ENCODE measurements around the gene RHBDD3. TPM values are rescaled to one million over a fixed set of nuclear protein-coding genes. Genes with fewer than 3 reads are reported as not detected.

Gene RHBDD3
- total RNA-seq, result 47.7 and 48.4 TPM in 2 replicates
- polyA plus RNA-seq (2012), result 37.0 TPM

DNA sequence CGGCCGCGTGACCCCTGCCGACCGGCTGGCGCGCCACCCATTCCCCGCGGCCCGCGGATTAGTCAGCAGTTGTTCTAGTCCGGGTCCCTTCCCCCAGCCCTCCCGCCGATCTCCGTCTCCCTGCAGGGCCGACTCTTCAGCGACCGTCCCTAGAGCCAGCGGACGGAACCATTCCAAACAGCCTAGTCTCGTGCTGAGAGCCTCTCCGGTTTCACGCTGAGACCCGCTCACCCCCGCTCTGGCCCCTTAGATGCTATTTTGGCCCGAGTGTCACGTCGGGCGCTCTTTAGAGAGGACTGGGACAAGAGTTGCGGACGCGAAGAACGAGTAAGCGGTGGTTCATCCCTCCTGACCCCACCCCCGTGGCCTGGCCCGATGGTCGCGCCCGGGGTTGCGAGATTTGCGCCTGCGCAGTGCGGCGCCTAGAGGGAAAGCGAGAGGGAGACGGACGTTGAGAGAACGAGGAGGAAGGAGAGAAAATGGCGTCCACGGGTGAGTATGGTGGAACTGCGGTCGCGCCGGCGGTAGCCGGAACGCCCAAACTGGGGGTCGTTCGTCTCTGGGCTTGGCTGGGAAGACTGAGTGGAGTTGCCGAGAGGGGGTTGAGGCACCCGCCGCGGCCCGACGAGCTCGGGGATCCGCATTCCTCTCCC, at the start of gene RHBDD3, which contains the start of gene EWSR1:
TSS of gene RHBDD3 (minus strand) at position 124 of the 653 bp plus-strand sequence. CDS start 2,355 bp downstream, outside the sequence.
TSS of gene EWSR1 (plus strand) at position 411 of the 653 bp plus-strand sequence. CDS start at position 480, 69 bp downstream.
- DNase-seq (ENCODE audit: low read depth), result peak; percentile 99

DNA sequence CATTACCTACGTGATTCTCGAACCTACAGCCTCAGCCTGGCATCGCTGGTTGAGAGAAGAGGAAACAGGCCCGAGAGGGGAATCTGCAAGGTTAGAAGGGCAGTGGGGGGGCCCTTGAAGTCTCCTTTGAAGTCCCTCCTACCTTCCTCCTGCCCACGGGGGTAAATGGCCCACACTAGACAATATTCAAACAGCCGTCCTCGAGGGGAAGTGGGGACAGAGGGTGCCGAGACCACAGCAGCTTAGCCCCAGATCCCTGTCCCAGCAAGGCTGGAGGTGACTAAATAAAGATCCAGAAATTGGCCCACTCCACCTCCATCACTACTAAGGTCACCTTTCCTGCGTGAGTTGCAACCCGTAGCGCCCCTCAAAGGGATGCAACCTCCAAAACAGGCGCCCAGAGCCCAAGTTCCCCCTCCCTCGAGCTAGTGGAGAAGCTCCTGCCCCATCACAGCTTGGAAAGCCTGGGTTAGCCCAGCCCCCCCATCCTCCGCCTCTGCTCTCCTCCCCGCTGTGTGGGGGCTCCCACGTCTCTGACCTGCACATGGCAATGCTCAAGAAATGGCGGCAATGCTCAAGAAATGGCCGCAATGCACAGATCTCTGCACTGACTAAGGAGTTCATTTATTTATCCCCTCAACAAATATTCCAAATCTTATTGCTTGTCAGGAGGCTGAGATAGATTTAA, 48.5 kb upstream of the RHBDD3 start:
- DNase-seq (ENCODE audit: low read depth), result no peak

DNA sequence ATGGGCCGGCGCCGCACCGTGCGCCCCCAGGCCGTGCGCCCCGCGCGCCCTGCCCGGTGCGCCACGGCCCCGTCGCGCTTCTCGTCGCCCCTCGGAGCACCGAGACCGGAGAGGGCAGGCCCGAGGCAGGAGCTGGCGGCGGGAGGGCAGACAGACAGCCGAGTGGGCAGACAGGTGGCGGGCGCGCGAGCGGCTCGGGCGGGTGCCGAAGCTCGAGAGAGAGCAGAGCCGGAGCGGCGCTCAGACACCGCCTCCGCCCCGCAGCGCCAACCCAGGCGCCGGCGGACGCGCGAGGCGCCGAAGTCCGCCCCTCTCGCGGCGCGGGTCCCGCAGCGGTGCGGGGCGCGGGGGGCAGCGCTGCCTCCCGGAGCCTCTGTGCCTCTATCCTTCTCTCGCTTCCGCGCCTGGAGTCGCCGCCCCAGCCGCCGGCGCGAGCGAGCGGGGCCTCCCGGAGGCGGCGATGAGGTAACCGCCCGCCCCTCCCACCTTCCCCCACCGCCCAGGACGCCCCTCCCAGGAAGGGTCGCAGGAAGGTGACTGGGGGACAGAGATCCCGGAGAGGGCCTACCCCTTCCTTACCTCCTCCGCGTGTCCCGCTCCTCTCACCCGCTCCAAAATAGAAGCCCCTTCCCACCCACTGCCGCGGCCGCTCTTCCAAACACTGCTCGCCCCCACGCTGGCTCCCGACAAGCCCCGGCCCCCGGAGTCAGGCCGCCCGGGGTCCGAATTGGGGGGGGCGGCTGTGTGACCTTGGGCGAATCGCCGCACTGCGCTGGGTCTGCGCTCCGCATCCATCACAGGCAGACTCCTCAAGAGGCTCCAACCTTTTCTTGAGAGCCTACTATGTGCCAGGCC, 47.7 kb upstream of the RHBDD3 start, which contains the start of gene RASL10A:
TSS of gene RASL10A (minus strand) at position 412 of the 855 bp plus-strand sequence. CDS start 451 bp downstream, outside the sequence.
- no peak for DNase-seq (ENCODE audit: low read depth)

DNA sequence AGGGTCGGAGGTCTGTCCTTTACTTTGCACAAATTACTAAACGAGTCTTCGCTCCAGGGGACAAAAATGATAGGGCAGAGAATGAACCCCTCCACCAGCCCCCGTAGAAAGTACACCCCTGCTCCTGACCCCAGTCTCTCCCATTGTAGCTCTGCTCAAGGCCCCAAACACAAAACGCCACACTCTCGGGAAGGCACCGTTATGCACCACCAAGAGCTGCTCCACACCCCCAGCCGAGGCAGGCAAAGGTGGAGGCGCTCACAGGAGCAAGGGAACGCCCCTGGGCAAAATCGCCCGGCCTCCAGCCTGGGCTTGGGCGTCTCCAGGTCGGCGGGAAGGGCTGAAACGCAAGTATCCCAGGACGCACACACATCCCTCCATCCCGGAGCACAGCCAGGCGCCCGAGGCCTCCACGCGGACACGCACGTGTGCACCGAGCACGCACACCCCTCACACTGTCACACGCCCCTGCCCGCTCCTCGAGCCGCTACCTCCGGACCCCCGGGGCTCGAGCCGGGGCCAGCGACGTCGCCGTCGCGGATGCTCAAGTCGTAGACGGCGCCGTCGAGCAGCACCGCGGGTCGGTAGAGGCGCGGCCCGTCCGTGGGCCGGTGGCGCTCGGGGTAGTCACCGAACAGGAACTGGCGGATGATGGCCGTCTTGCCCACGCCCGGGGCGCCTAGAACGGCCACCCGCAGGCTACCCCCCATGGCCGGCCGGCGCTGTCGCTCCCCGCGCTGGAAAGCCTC, 46.9 kb upstream of the RHBDD3 start:
- no peak for DNase-seq (ENCODE audit: low read depth)

DNA sequence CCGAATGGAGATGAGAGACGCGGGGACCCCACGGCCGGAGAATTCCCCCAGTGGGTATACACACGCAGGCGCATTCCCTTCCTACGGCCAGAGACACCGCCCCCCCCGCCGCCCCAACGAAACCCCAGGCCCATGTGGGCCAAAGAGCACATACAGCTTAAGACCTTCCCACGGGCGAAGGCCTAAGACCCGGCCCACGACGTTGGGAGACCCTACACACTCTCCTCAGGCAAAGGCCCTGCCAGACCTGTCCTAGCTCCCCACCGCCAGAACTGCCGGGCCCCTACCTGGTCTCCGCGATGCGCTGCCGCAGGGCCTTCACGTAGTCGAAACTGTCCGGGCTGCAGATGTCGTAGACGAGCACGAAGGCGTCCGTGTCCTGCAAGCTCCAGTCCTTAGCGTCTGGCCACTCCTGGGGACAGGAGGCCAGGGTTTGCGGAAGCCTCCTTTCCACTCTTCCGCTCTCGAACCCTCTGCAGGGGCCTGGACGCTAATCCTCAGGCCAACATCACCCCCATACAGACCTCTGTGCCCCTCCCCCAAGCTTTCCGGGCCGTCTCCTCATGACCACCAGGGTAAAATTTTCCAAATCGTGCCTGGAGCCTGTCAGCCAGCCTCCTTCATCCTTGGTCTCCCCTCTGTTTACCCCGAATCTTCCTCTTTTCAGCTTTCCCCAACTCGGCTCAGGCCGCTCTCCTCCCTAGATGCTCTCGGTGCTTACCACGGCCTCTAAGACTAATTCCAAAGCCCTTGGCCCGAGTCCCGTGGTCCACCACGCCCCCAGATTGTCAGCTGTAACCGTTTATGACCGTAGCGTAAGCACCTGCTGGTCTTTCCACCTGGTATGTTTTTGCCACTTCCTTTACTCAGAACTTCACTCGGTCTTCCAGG, 46.0 kb upstream of the RHBDD3 start:
- DNase-seq (ENCODE audit: low read depth), result no peak

DNA sequence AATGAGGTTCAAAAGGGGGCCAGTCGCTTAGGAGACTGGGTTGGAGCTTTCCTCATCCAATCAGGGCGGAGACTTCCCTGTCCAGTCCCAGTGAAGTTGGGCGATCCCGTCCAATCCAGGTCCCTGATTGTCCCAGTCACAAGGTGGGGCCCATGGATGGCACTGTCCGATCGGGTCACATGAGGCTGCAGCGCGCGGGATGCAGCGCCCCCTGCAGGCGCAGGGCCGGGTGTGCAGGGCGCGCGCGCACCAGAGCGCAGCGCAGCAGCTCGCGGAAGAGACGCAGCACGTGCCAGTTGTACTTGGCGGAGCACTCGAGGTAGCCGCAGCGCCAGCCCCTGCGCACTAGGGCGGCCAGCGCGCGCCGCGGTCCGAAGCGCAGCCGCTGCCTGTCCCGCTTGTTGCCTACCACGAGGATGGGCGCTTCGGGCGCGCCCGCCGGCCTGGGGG, 45.4 kb upstream of the RHBDD3 start:
- no peak for DNase-seq (ENCODE audit: low read depth)

DNA sequence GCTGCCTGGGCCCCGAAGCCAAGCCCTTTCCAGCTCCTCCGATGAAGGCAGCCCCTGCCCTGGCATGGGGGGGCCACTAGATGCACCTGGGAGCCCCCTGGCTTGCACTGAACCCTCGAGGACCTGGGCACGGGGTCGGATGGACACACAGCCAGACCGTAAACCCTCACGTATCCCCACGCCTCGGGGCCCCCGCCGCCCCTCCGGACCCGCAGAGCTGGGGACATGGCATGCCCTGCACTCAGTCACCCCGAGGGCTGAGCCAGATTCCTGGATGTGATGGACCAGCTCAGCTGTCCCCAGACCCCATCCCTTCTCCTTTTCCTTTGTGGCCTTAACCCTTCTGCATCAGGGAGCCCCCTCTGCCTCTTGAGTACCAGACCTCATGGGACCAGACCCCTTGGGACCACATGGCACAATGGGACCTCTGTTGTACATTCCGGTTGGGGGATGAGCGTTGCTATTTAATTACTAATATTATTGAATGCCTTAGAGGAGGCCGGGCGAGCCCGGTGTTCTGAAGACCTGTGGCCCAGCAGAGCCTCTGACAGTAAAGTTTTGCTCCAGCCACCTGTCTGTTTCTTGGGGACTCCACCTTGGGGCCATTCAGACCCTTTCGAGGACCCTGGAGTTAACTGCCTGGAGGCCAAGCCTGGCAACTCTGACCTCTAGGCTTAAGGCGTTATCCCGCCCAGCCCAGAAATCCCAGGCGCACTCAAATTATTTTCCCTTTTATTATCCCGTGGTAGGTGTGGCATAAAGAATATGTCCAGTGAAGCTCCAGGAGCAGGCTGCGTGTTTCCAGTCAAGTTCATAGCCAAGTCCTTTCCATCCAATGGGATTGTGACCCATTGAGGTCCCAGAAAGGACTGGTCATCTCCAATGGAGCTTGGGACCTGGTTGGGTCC, 44.7 kb upstream of the RHBDD3 start:
- DNase-seq (ENCODE audit: low read depth), result no peak

DNA sequence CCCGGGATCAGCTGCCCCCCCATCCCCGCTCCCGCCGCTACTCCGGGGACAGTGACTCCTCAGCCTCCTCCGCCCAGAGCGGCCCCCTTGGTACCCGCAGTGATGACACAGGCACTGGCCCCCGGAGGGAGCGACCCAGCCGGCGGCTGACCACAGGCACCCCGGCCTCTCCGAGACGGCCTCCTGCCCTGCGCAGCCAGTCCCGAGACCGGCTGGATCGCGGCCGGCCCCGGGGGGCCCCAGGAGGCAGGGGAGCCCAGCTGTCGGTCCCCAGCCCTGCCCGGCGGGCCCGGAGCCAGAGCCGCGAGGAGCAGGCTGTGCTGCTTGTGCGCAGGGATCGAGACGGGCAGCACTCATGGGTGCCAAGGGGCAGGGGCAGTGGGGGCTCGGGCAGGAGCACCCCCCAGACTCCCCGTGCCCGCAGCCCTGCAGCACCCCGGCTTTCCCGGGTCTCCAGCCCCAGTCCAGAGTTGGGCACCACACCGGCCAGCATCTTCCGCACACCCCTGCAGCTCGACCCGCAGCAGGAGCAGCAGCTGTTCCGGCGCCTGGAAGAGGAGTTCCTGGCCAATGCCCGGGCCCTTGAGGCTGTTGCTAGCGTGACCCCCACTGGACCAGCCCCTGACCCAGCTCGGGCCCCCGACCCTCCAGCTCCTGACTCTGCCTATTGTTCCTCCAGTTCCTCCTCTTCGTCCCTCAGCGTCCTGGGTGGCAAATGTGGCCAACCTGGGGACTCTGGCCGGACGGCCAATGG, 43.9 kb upstream of the RHBDD3 start:
- DNase-seq (ENCODE audit: low read depth), result peak; percentile 68

DNA sequence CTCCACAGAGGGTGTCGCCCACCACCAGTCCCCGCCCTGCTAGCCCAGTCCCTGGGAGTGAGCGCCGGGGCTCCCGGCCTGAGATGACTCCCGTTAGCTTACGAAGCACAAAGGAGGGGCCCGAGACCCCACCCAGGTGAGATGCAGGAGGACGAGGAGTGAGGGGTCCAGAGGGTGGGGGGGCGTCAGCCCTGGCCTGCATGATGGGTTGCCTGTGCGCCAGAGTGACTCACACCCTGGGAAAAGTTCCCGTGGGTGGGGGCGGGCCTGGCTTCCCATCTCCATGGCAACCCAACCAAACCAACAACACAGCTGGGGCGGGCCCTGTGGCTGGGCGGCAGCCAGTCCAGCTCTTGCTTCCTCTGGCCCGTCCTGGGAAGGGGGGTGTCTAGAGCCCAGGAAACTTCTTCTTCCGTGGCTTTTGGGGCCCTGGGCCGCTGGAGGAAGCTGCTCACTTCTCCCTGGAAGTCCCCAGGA, 43.1 kb upstream of the RHBDD3 start:
- peak; percentile 95 for DNase-seq (ENCODE audit: low read depth)

DNA sequence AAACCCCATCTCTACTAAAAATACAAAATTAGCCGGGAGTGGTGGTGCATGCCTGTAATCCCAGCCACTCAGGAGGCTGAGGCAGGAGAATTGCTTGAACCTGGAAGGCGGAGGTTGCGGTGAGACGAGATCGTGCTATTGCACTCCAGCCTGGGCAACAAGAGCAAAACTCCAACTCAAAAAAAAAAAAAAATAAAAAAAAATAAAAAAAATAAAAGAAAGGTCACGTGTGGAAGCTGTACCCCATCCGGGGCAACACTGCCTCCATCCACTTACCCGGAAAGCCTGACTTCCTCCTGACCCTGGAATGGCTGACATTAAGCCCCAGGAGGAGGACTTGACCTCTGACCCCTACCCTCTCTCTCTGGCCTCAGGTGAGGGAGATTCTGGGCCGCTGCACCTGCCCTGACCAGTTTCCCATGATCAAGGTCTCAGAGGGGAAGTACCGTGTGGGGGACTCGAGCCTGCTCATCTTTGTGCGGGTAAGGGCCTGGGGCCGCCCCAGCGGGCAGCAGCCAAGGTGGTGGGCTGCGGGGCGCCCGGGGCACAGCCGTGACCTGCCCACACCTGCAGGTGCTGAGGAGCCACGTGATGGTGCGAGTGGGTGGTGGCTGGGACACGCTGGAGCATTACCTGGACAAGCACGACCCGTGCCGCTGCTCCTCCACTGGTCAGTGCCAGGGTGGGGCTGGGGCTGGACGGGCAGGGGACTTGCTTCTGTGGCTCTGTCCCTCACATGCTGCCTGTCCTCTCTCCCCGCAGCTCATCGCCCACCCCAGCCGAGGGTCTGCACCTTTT, 42.5 kb upstream of the RHBDD3 start:
- DNase-seq (ENCODE audit: low read depth), result no peak

DNA sequence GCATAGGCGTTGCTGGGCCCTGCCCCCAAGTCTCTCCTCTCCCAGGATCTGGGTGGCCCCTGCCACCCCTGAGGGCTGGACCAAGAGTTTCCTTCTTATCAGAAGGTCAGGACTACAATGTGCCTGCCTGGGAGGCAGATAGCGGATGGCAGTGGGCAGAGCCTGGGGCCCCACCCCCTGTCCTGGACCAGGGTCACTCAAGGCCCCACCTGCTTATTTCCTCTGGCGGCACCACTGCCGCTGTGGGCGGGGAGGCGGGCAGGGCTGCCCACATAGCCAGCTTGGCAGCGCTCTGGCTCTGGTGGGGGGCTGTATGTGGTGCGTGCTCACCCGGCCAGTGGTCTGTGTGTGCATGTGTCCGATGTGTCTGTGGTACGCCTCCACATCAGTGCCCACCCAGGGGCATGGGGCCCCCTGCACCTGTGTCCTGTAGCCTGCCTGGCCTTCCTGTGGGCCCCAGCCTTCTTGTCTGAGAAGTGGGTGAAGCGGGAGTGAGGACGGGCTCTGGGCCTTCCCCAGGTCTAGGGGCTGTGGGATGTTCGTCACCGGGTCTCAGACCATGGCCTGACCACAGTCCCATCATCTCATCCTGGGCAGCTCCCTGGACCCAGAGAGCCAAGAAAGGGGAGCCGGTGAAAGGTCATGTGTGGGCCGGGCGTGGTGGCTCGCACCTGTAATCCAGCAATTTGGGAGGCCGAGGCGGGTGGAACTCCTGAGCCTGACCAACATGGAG, 41.7 kb upstream of the RHBDD3 start:
- peak; percentile 69 for DNase-seq (ENCODE audit: low read depth)

DNA sequence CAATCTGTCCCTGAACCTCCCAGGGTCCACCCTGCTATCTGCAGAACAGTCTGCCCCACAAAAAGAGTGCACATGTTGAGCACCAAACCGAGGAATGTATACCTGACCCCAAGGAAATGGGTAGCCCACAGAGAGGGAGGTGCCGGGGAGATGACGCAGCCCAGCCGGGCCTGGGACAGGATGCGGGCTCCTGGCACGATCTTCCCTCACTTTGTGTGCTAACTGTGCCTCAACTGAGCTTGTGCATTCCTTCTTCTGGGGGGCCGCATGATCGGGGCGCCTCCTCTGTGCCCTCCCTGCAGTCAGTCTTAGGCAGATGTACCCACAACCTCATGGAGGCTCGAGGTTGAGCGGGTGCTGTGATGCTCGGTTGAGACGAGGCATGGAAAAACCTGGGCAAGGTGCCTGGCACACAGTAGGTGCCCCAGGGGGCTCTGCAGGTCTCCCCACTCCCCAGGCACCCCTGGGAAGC, 41.0 kb upstream of the RHBDD3 start:
- DNase-seq (ENCODE audit: low read depth), result peak; percentile 58

DNA sequence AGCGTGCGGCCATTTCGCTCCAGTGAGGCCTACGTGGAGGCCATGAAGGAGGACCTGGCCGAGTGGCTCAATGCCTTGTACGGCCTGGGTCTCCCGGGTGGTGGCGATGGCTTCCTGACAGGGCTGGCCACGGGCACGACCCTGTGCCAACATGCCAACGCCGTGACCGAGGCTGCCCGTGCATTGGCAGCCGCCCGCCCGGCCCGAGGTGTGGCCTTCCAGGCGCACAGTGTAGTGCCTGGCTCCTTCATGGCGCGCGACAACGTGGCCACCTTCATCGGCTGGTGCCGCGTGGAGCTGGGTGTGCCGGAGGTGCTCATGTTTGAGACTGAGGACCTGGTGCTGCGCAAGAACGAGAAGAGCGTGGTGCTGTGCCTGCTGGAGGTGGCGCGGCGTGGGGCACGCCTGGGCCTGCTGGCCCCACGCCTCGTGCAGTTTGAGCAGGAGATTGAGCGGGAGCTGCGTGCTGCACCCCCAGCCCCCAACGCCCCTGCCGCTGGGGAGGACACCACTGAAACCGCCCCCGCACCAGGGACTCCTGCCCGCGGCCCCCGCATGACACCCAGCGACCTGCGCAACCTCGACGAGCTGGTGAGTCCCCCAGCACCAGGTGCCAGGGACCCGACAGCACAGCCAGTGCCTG, 40.5 kb upstream of the RHBDD3 start:
- DNase-seq (ENCODE audit: low read depth), result no peak

DNA sequence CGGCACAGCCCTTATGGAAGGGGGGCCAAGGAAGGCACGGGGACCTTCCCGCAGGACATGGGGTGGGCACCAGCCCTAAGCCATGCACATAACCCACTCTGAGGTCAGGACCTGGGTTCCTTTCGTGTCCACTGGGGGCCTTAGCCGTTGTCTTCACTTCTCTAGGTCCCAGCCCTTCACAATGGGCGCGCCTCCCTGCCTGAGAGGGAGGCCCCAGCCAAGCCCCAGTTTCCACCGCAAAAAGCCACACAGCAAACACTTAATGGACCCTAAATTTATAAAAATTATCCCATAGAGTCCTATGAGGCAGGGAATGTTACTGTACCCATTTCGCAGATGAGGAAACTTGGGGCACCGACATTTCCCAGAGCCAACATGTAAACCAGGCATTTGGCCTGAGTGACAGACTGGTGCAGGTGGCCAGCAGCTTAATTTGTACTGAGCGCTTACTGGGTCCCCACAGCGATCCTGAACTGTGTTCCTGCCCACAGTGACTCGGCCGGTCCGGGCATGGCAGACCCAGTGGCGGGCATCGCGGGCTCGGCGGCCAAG, 39.9 kb upstream of the RHBDD3 start:
- peak; percentile 62 for DNase-seq (ENCODE audit: low read depth)

Measured in myocyte (in vitro differentiated cells).